OCI-LY7 (cell line): ENCODE data around the gene ABHD1. TPM values are rescaled to one million over a fixed set of nuclear protein-coding genes. Genes with fewer than 3 reads are reported as not detected.

Experiments used
- BruUV-seq: library from RNA; stranded (reverse); fragments of 400-500 nt; replicated peaks from 2 replicates; lab custom pipeline; 2021; lab: Mats Ljungman, UMichigan
- CTCF ChIA-PET: fragments of 300-600 bp; sonication (Branson Sonifier 250); formaldehyde crosslinking; loops from one replicate; lab custom pipeline; 2022; ENCODE audit warnings: antibody characterized with exemption; ENCODE audit not compliant: unreplicated experiment; lab: Charles Lee
- POLR2A ChIA-PET: fragments of 300-600 bp; sonication (Branson Sonifier 250); formaldehyde crosslinking; loops from one replicate; lab custom pipeline; 2022; ENCODE audit warnings: antibody characterized with exemption; lab: Charles Lee
- DNase-seq: peaks from one replicate; pipeline ENCODE4 v3.0.0-alpha.2; 2015; ENCODE audit warnings: low spot score
- H2AFZ ChIP-seq: fragments of 200-600 bp; sonication (generic), shearing (Covaris generic); 2 replicates; pipeline ENCODE4 v1.6.1; 2014; ENCODE audit warnings: mild to moderate bottlenecking, antibody characterized with exemption, low read length, moderate library complexity
- H3K27ac ChIP-seq: fragments of 200-600 bp; sonication (generic); 2 replicates; pipeline ENCODE4 v1.5.1; 2014; ENCODE audit warnings: mixed run types, low read depth, mild to moderate bottlenecking, moderate library complexity, low read length, inconsistent platforms; ENCODE audit not compliant: poor library complexity, severe bottlenecking
- H3K36me3 ChIP-seq: fragments of 200-600 bp; sonication (generic); 2 replicates; pipeline ENCODE4 v1.6.1; 2014; ENCODE audit warnings: mild to moderate bottlenecking, antibody characterized with exemption, low read length, moderate library complexity, mixed read lengths; ENCODE audit not compliant: insufficient read depth
- H3K4me1 ChIP-seq: fragments of 200-600 bp; sonication (generic); 2 replicates; pipeline ENCODE4 v1.5.1; 2014; ENCODE audit warnings: mild to moderate bottlenecking, low read length; ENCODE audit not compliant: insufficient read depth, poor library complexity, severe bottlenecking
- H3K4me2 ChIP-seq: fragments of 200-600 bp; sonication (generic); 2 replicates; pipeline ENCODE4 v1.6.1; 2014; ENCODE audit warnings: mild to moderate bottlenecking, low read length
- H3K4me3 ChIP-seq: fragments of 200-600 bp; sonication (generic); 2 replicates; pipeline ENCODE4 v1.5.1; 2014; ENCODE audit warnings: mild to moderate bottlenecking, low read depth, low read length; ENCODE audit not compliant: poor library complexity, severe bottlenecking
- H3K79me2 ChIP-seq: fragments of 200-600 bp; sonication (generic); 2 replicates; pipeline ENCODE4 v1.6.1; 2016; ENCODE audit warnings: low read depth, mild to moderate bottlenecking, low read length, moderate library complexity, mixed read lengths; ENCODE audit not compliant: insufficient read depth
- H3K9me2 ChIP-seq: fragments of 200-600 bp; sonication (generic); 2 replicates; pipeline ENCODE4 v1.6.1; 2016; ENCODE audit warnings: mild to moderate bottlenecking, low read length, mixed read lengths; ENCODE audit not compliant: insufficient read depth
- H3K9me3 ChIP-seq: fragments of 200-600 bp; sonication (generic); 2 replicates; pipeline ENCODE4 v1.6.1; 2014; ENCODE audit warnings: mild to moderate bottlenecking, mixed run types, low read length, mixed read lengths
- H4K20me1 ChIP-seq: fragments of 200-600 bp; sonication (generic); 2 replicates; pipeline ENCODE4 v1.6.1; 2014; ENCODE audit warnings: mild to moderate bottlenecking, antibody characterized with exemption, low read length, moderate library complexity, mixed read lengths; ENCODE audit not compliant: insufficient read depth
- EZH2phosphoT487 ChIP-seq: fragments of 200-600 bp; sonication (generic); IDR thresholded peaks from 2 replicates; pipeline ENCODE4 v1.6.1; 2018; ENCODE audit warnings: low read depth, borderline replicate concordance, mild to moderate bottlenecking, mixed run types, antibody characterized with exemption, low read length, moderate library complexity, mixed read lengths
- intact Hi-C: fragments of 100-400 bp; cut with micrococcal nuclease; formaldehyde crosslinking; loops from one replicate; pipeline ENCODE4 v1.10.0; 2022; ENCODE audit not compliant: unreplicated experiment
- total RNA-seq, 2 experiments: library from RNA; depleted of rRNA in 1 of 2; stranded (reverse); fragments of >200 nt in 1 of 2; shearing (Covaris generic) in 1 of 2; gene quantifications; 2 replicates each; pipeline ENCODE4 v1.2.3, GENCODE V29; 2014 to 2022
- TF ChIP-seq, protein P1 (sequence below): fragments of 200-600 bp; sonication (generic); conservative IDR thresholded peaks from 2 replicates; pipeline ENCODE4 v1.5.1; 2014; ENCODE audit warnings: mild to moderate bottlenecking, antibody characterized with exemption, low read length, moderate library complexity, mixed read lengths

ABHD1 gene
- total RNA-seq, 2 experiments from 2014 or later = not detected

DNA sequence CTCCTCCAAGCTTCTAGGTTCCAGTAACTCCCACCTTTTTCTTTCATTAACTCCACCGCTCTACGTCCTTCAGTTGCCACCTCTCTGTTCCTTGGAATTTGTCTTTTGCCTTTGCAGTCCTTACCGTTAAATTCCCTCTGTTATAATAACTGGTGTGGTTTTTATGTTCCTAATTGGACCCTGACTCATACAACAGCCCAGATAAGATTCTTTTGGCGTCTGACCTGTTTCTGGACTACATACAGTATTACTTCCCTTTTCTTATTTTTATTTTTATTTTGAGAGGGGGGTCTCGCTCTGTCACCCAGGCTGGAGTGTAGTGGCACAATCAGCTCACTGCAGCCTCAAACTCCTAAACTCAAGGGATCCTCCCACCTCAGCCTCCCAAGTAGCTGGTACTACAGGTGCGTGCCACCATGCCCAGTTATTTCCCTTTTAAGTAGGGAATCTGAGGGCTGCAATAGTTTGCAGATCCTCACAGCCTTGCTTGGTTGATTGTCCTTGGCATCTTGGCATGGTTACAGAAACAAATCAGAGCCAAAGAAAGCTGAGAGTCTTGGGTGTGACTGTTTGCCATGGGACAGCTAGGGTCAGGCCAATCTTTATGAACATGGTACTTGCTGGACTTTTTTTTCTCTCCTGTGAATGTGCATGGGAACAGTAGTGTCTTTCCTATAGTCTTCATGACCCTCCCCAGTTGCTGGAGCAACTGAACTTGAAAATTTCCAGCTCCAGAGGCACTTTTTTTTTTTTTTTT lies 47.1 kb downstream of the ABHD1 start:
- Histone ChIP-seq H3K79me2 (no peaks in the 10 kb centered on the region), H2AFZ (peak overlapping the region; percentile 94), H3K9me3 (peaks cover 5% of the 10 kb centered on the region; the same call in 1 of the 2 replicates), H3K4me3 (peak overlapping the region; percentile 62), H4K20me1 (no peaks in the 10 kb centered on the region), H3K27ac (peak overlapping the region; percentile 63), H3K4me2 (peak overlapping the region; percentile 80), H3K4me1 (peaks cover 77% of the 10 kb centered on the region), H3K9me2 (no peaks in the 10 kb centered on the region), H3K36me3 (peaks cover 4% of the 10 kb centered on the region; the same call in 1 of the 2 replicates)
- BruUV-seq = no TSS peak
- TF ChIP-seq, protein P1, sequence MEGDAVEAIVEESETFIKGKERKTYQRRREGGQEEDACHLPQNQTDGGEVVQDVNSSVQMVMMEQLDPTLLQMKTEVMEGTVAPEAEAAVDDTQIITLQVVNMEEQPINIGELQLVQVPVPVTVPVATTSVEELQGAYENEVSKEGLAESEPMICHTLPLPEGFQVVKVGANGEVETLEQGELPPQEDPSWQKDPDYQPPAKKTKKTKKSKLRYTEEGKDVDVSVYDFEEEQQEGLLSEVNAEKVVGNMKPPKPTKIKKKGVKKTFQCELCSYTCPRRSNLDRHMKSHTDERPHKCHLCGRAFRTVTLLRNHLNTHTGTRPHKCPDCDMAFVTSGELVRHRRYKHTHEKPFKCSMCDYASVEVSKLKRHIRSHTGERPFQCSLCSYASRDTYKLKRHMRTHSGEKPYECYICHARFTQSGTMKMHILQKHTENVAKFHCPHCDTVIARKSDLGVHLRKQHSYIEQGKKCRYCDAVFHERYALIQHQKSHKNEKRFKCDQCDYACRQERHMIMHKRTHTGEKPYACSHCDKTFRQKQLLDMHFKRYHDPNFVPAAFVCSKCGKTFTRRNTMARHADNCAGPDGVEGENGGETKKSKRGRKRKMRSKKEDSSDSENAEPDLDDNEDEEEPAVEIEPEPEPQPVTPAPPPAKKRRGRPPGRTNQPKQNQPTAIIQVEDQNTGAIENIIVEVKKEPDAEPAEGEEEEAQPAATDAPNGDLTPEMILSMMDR = no peak
- TF ChIP-seq EZH2phosphoT487 = no peak
- peak; percentile 23 for DNase-seq
- ChIA-PET CTCF (interaction anchor here (0.7 to 1.2 kb wide), 3 partner anchors 21 to 68 kb away, joined by 3 to 5 read pairs (median 3); no protein-coding TSS in a partner anchor), POLR2A (interaction anchor here (0.6 to 1.2 kb wide), 5 partner anchors 16 to 91 kb away, joined by 3 to 6 read pairs (median 4); partner anchors contain the start of gene PREB)
- intact Hi-C loops = loop anchor here (1.0 to 5.0 kb wide), 2 partner anchors 21 to 122 kb away; no protein-coding TSS in a partner anchor

DNA sequence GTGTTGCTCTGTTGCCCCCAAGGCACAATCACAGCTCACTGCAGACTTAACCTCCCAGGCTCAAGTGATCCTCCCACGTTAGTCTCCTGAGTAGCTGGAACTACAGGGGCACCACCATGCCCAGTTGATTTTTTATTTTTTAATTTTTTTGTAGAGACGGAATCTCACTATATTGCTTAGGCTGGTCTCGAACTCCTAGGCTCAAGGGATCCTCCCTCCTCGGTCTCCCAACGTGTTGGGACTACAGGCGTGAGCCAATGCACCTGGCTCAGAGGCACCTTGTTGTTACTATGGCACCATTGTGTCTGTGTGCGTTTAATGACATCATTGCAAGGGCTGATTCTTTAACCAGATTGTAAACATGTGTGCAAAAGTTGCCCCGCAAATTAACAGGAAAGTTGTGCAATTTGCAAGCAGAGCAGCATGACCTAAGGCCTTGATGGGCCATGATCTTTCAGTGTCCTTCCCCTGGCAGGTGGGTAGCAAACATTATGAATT lies 47.8 kb downstream of the ABHD1 start:
- intact Hi-C loops = loop anchor here (5.0 kb wide), 1 partner anchor 121 kb away; no protein-coding TSS in a partner anchor

More for the DNA sequence above, 47.8 kb downstream of the ABHD1 start:
- Histone ChIP-seq H3K36me3 (no peaks in the 10 kb centered on the region), H3K79me2 (no peaks in the 10 kb centered on the region), H3K4me3 (no peak overlapping the region), H3K9me3 (no peaks in the 10 kb centered on the region), H3K9me2 (no peaks in the 10 kb centered on the region), H2AFZ (peak overlapping the region; percentile 17; the same call in 1 of the 2 replicates), H3K4me2 (no peak overlapping the region), H4K20me1 (no peaks in the 10 kb centered on the region), H3K4me1 (peaks cover 77% of the 10 kb centered on the region), H3K27ac (no peak overlapping the region)
- no peak for TF ChIP-seq EZH2phosphoT487
- TF ChIP-seq, protein P1 = no peak
- CTCF ChIA-PET = interaction anchor here (0.7 kb wide), 1 partner anchor 20 kb away, joined by 3 read pairs; no protein-coding TSS in a partner anchor
- BruUV-seq = no TSS peak
- POLR2A ChIA-PET = interaction anchor here (0.6 to 0.8 kb wide), 2 partner anchors 37 to 84 kb away, joined by 3 to 4 read pairs; partner anchors contain the start of gene PREB
- no peak for DNase-seq
